ENCODE data around the gene MARCHF6.

MARCHF6 gene

GRCh38 chr5:10400831-10401230, 47.3 kb downstream of the MARCHF6 start:
- H3K27me3 ChIP-seq (ENCODE audit: control insufficient read depth in 2 of 2, insufficient read depth in 2 of 2, low read length in 2 of 2): no peaks in the 10 kb centered on the region
- H3K4me1 ChIP-seq (ENCODE audit: control insufficient read depth in 2 of 2, insufficient read depth in 2 of 2, low read length in 2 of 2): no peaks in the 10 kb centered on the region
- no peak overlapping the region for H3K4me3 ChIP-seq (ENCODE audit: low read length in 2 of 2)
- H3K27ac ChIP-seq (ENCODE audit: low read depth in 2 of 2, low read length in 2 of 2): no peak overlapping the region
- peaks cover 56 to 71% of the 10 kb centered on the region in 2 donors for H3K36me3 ChIP-seq (ENCODE audit: control insufficient read depth in 2 of 2, insufficient read depth in 2 of 2, low read length in 2 of 2)
- H3K9me3 ChIP-seq (ENCODE audit: control insufficient read depth in 2 of 2, low read length in 2 of 2): no peaks in the 10 kb centered on the region
- no peak overlapping the region for H3K9ac ChIP-seq (ENCODE audit: low read depth in 1 of 2, low read length in 2 of 2)

DNA sequence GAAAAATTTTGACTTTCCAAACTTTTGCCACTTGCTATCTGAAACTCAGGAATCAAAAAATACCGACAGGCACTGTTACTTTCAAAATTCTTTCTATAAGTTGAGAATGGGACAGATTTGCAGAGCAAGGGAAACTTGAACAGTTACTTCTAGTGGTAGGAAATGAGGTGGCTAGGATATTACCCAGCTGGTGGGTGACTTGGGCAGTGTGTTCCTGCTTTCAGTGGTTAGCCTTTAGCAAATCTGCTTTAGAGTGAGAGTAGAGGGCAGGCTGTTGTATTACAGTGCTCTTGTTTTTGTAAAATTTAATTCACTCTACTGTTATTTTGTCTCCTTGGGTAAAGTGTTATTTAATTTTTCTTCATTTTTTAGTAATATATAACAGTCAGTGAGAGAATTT, 48.0 kb downstream of the MARCHF6 start:
- Histone ChIP-seq H3K9me3 (ENCODE audit: control insufficient read depth in 2 of 2, low read length in 2 of 2) (no peaks in the 10 kb centered on the region), H3K27ac (ENCODE audit: low read depth in 2 of 2, low read length in 2 of 2) (no peak overlapping the region), H3K36me3 (ENCODE audit: control insufficient read depth in 2 of 2, insufficient read depth in 2 of 2, low read length in 2 of 2) (peaks cover 60 to 71% of the 10 kb centered on the region in 2 donors), H3K9ac (ENCODE audit: low read depth in 1 of 2, low read length in 2 of 2) (no peak overlapping the region), H3K4me1 (ENCODE audit: control insufficient read depth in 2 of 2, insufficient read depth in 2 of 2, low read length in 2 of 2) (no peaks in the 10 kb centered on the region), H3K4me3 (ENCODE audit: low read length in 2 of 2) (no peak overlapping the region), H3K27me3 (ENCODE audit: control insufficient read depth in 2 of 2, insufficient read depth in 2 of 2, low read length in 2 of 2) (no peaks in the 10 kb centered on the region)
